ENCODE data around the gene DCBLD2.
"Not testable (repeated sequence)": the region's sequence is repeated elsewhere in the genome, so short reads cannot be mapped to it uniquely, and the experiment has no call there.

Gene DCBLD2

GRCh38 chr3:98877132-98877531 lies 24.4 kb downstream of the DCBLD2 start:
- H3K4me2 ChIP-seq (ENCODE audit: low read length) = no peak overlapping the region
- H3K4me1 ChIP-seq = no peaks in the 10 kb centered on the region
- no peak overlapping the region for H3K27ac ChIP-seq
- no peak for TF ChIP-seq CTCF (IDR thresholded peaks at IDR 0.05)
- H2AFZ ChIP-seq = no peak overlapping the region
- no peaks in the 10 kb centered on the region for H3K36me3 ChIP-seq (ENCODE audit: control insufficient read depth, insufficient read depth, low read length)
- H3K4me3 ChIP-seq (ENCODE audit: low read depth, low read length) = no peak overlapping the region
- H3K27me3 ChIP-seq (ENCODE audit: control insufficient read depth, insufficient read depth, low read length) = no peaks in the 10 kb centered on the region
- H3K9ac ChIP-seq = no peak overlapping the region
- H3K9me3 ChIP-seq (ENCODE audit: control insufficient read depth, low read length) = no peaks in the 10 kb centered on the region
- no peaks in the 10 kb centered on the region for H3K79me2 ChIP-seq

GRCh38 chr3:98875535-98875934 lies 26.0 kb downstream of the DCBLD2 start:
- Histone ChIP-seq H2AFZ (no peak overlapping the region), H3K36me3 (ENCODE audit: control insufficient read depth, insufficient read depth, low read length) (no peaks in the 10 kb centered on the region), H3K4me1 (no peaks in the 10 kb centered on the region), H3K4me3 (ENCODE audit: low read depth, low read length) (no peak overlapping the region), H3K9ac (no peak overlapping the region), H3K27me3 (ENCODE audit: control insufficient read depth, insufficient read depth, low read length) (no peaks in the 10 kb centered on the region), H3K79me2 (no peaks in the 10 kb centered on the region), H3K9me3 (ENCODE audit: control insufficient read depth, low read length) (no peaks in the 10 kb centered on the region), H3K27ac (no peak overlapping the region), H3K4me2 (ENCODE audit: low read length) (no peak overlapping the region)
- TF ChIP-seq CTCF (IDR thresholded peaks at IDR 0.05) = no peak

- H2AFZ ChIP-seq = no peak overlapping the region
- H3K27me3 ChIP-seq (ENCODE audit: control insufficient read depth, insufficient read depth, low read length) = no peaks in the 10 kb centered on the region
- no peak overlapping the region for H3K27ac ChIP-seq
- H3K4me3 ChIP-seq (ENCODE audit: low read depth, low read length) = no peak overlapping the region
- TF ChIP-seq CTCF (IDR thresholded peaks at IDR 0.05) = no peak
- no peak overlapping the region for H3K9ac ChIP-seq
- H3K9me3 ChIP-seq (ENCODE audit: control insufficient read depth, low read length) = no peaks in the 10 kb centered on the region
- no peaks in the 10 kb centered on the region for H3K36me3 ChIP-seq (ENCODE audit: control insufficient read depth, insufficient read depth, low read length)
- H3K79me2 ChIP-seq = peaks cover 2% of the 10 kb centered on the region
- H3K4me1 ChIP-seq = no peaks in the 10 kb centered on the region
- no peak overlapping the region for H3K4me2 ChIP-seq (ENCODE audit: low read length)
These were observed 26.8 kb downstream of the DCBLD2 start for GRCh38 chr3:98874602-98875249.

GRCh38 chr3:98869391-98869790 lies 32.1 kb downstream of the DCBLD2 start:
- H3K79me2 ChIP-seq = peaks cover 2% of the 10 kb centered on the region
- H3K4me1 ChIP-seq = no peaks in the 10 kb centered on the region
- no peaks in the 10 kb centered on the region for H3K36me3 ChIP-seq (ENCODE audit: control insufficient read depth, insufficient read depth, low read length)
- H3K4me2 ChIP-seq (ENCODE audit: low read length) = no peak overlapping the region
- no peak overlapping the region for H3K27ac ChIP-seq
- H2AFZ ChIP-seq = no peak overlapping the region
- H3K27me3 ChIP-seq (ENCODE audit: control insufficient read depth, insufficient read depth, low read length) = no peaks in the 10 kb centered on the region
- TF ChIP-seq CTCF (IDR thresholded peaks at IDR 0.05) = no peak
- no peak overlapping the region for H3K4me3 ChIP-seq (ENCODE audit: low read depth, low read length)
- no peaks in the 10 kb centered on the region for H3K9me3 ChIP-seq (ENCODE audit: control insufficient read depth, low read length)
- H3K9ac ChIP-seq = no peak overlapping the region

GRCh38 chr3:98857971-98858370 lies 43.5 kb downstream of the DCBLD2 start:
- H3K36me3 ChIP-seq (ENCODE audit: control insufficient read depth, insufficient read depth, low read length); H3K79me2 ChIP-seq; H3K9me3 ChIP-seq (ENCODE audit: control insufficient read depth, low read length); H3K4me1 ChIP-seq; H3K27ac ChIP-seq; H3K9ac ChIP-seq; H3K4me2 ChIP-seq (ENCODE audit: low read length); H2AFZ ChIP-seq; H3K4me3 ChIP-seq (ENCODE audit: low read depth, low read length); H3K27me3 ChIP-seq (ENCODE audit: control insufficient read depth, insufficient read depth, low read length): not testable (repeated sequence)

- not testable (repeated sequence) for H3K9me3 ChIP-seq (ENCODE audit: control insufficient read depth, low read length)
These were observed 44.2 kb downstream of the DCBLD2 start for GRCh38 chr3:98857258-98857657.

More at GRCh38 chr3:98857258-98857657, 44.2 kb downstream of the DCBLD2 start:
- H3K9ac ChIP-seq; H3K4me3 ChIP-seq (ENCODE audit: low read depth, low read length); H3K79me2 ChIP-seq; H3K4me1 ChIP-seq; H3K27me3 ChIP-seq (ENCODE audit: control insufficient read depth, insufficient read depth, low read length); H3K36me3 ChIP-seq (ENCODE audit: control insufficient read depth, insufficient read depth, low read length); H3K27ac ChIP-seq; H3K4me2 ChIP-seq (ENCODE audit: low read length); H2AFZ ChIP-seq: not testable (repeated sequence)
